ENCODE data around the gene HHAT. TPM values are rescaled to one million over a fixed set of nuclear protein-coding genes. Genes with fewer than 3 reads are reported as not detected.

Gene HHAT
- total RNA-seq, 4 donors from 2014 or later: 2.2 to 11.6 (median 7.3) TPM

GRCh38 chr1:210556475-210556874 lies 227.8 kb downstream of the HHAT start:
- no peak overlapping the region for H3K4me3 ChIP-seq
- intact Hi-C loops (cut with DNase I; ENCODE audit: low total_unique reads): no loop called here
- 84% methylated on average over 1 of the region's 1 CpG; no CpG with 5 or more reads in 1 of the 2 donors for WGBS, 2 donors (ENCODE audit: low coverage in 1 of 2)
- DNase-seq: no peak
- no peaks in the 10 kb centered on the region for H3K4me1 ChIP-seq
- in situ Hi-C loops (cut with MboI; ENCODE audit: low pct_ligation_motif_present in 1 of 4, low pct_unique_long_range_greater_than_20kb in 1 of 4, low sequenced_read_pairs in 3 of 4): no loop called here
- no peaks in the 10 kb centered on the region for H3K27me3 ChIP-seq
- no peak for TF ChIP-seq CTCF (IDR thresholded peaks at IDR 0.05)
- TF ChIP-seq POLR2AphosphoS5 (IDR thresholded peaks at IDR 0.05): no peak
- TF ChIP-seq POLR2A (IDR thresholded peaks at IDR 0.05): no peak
- TF ChIP-seq EP300 (IDR thresholded peaks at IDR 0.05; ENCODE audit: low read depth): no peak
- H3K9me3 ChIP-seq: no peaks in the 10 kb centered on the region
- H3K36me3 ChIP-seq: no peaks in the 10 kb centered on the region
- no peak overlapping the region for H3K27ac ChIP-seq

- WGBS, 2 donors (ENCODE audit: low coverage in 1 of 2): 84 to 98% methylated on average over 4 to 7 of the region's 7 CpGs
- Histone ChIP-seq H3K4me3 (no peak overlapping the region), H3K27ac (no peak overlapping the region), H3K27me3 (no peaks in the 10 kb centered on the region), H3K36me3 (no peaks in the 10 kb centered on the region), H3K4me1 (no peaks in the 10 kb centered on the region), H3K9me3 (no peaks in the 10 kb centered on the region)
- in situ Hi-C loops (cut with MboI; ENCODE audit: low pct_ligation_motif_present in 1 of 4, low pct_unique_long_range_greater_than_20kb in 1 of 4, low sequenced_read_pairs in 3 of 4): no loop called here
- intact Hi-C loops (cut with DNase I; ENCODE audit: low total_unique reads): no loop called here
- TF ChIP-seq EP300 (IDR thresholded peaks at IDR 0.05; ENCODE audit: low read depth) (no peak), POLR2A (IDR thresholded peaks at IDR 0.05) (no peak), POLR2AphosphoS5 (IDR thresholded peaks at IDR 0.05) (no peak), CTCF (IDR thresholded peaks at IDR 0.05) (no peak)
- DNase-seq: no peak
Measured at GRCh38 chr1:210557426-210558077, 228.8 kb downstream of the HHAT start.

- in situ Hi-C loops (cut with MboI; ENCODE audit: low pct_ligation_motif_present in 1 of 4, low pct_unique_long_range_greater_than_20kb in 1 of 4, low sequenced_read_pairs in 3 of 4) (no loop called here), intact Hi-C loops (cut with DNase I; ENCODE audit: low total_unique reads) (no loop called here)
- no peaks in the 10 kb centered on the region for H3K4me1 ChIP-seq
- TF ChIP-seq EP300 (IDR thresholded peaks at IDR 0.05; ENCODE audit: low read depth): no peak
- TF ChIP-seq POLR2AphosphoS5 (IDR thresholded peaks at IDR 0.05): no peak
- TF ChIP-seq CTCF (IDR thresholded peaks at IDR 0.05): no peak
- DNase-seq: no peak
- H3K27ac ChIP-seq: no peak overlapping the region
- no peaks in the 10 kb centered on the region for H3K36me3 ChIP-seq
- H3K27me3 ChIP-seq: no peaks in the 10 kb centered on the region
- no peaks in the 10 kb centered on the region for H3K9me3 ChIP-seq
- H3K4me3 ChIP-seq: no peak overlapping the region
- 0 to 6% methylated on average over 1 of the region's 1 CpG for WGBS, 2 donors (ENCODE audit: low coverage in 1 of 2)
Measured at GRCh38 chr1:210558302-210558701, 229.6 kb downstream of the HHAT start.

GRCh38 chr1:210565306-210565705 lies 236.6 kb downstream of the HHAT start:
- in situ Hi-C loops (cut with MboI; ENCODE audit: low pct_ligation_motif_present in 1 of 4, low pct_unique_long_range_greater_than_20kb in 1 of 4, low sequenced_read_pairs in 3 of 4): no loop called here
- Histone ChIP-seq H3K4me1 (no peaks in the 10 kb centered on the region), H3K27me3 (no peaks in the 10 kb centered on the region), H3K4me3 (no peak overlapping the region), H3K36me3 (no peaks in the 10 kb centered on the region), H3K9me3 (no peaks in the 10 kb centered on the region), H3K27ac (no peak overlapping the region)
- no peak for TF ChIP-seq CTCF (IDR thresholded peaks at IDR 0.05)
- no peak for TF ChIP-seq POLR2A (IDR thresholded peaks at IDR 0.05)
- TF ChIP-seq EP300 (IDR thresholded peaks at IDR 0.05; ENCODE audit: low read depth): no peak
- TF ChIP-seq POLR2AphosphoS5 (IDR thresholded peaks at IDR 0.05): no peak
- 62 to 63% methylated on average over 2 of the region's 2 CpGs for WGBS, 2 donors (ENCODE audit: low coverage in 1 of 2)
- intact Hi-C loops (cut with DNase I; ENCODE audit: low total_unique reads): no loop called here
- no peak for DNase-seq

All from transverse colon (tissue), 4 donors.